Lung (tissue), 12 donors: Measurements from ENCODE around the gene ACACA. TPM values are rescaled to one million over a fixed set of nuclear protein-coding genes. Genes with fewer than 3 reads are reported as not detected.

Experiments used
- ATAC-seq: fragments of 200-7000 bp; cut with Tn5 transposase; one replicate; pipeline ENCODE4 v1.9.1; 2020; ENCODE audit warnings: moderate number of reproducible peaks; ENCODE audit not compliant: insufficient read depth, low FRiP score
- DNase-seq, 3 donors: peaks; one replicate each; pipeline ENCODE4 v3.0.0-alpha.2; 2013 to 2017
- H3K27ac ChIP-seq, 2 donors: one replicate each; pipeline ENCODE4 v1.5.1; 2013; ENCODE audit warnings: mild to moderate bottlenecking in 2 of 2, moderate library complexity in 2 of 2, control low read depth in 1 of 2, inconsistent platforms in 1 of 2, low read depth in 1 of 2, low read length in 1 of 2
- H3K27me3 ChIP-seq, 3 donors: one replicate each; pipeline ENCODE4 v1.5.1; 2013; ENCODE audit warnings: low read length in 2 of 3; ENCODE audit not compliant: control insufficient read depth in 3 of 3, insufficient read depth in 3 of 3
- H3K36me3 ChIP-seq, 4 donors: one replicate each; pipeline ENCODE4 v1.5.1; 2013; ENCODE audit warnings: low read length in 4 of 4, mild to moderate bottlenecking in 1 of 4, moderate library complexity in 1 of 4; ENCODE audit not compliant: control insufficient read depth in 4 of 4, insufficient read depth in 4 of 4
- H3K4me1 ChIP-seq, 5 donors: one replicate each; pipeline ENCODE4 v1.5.1; 2013; ENCODE audit warnings: low read length in 5 of 5, mild to moderate bottlenecking in 2 of 5, moderate library complexity in 1 of 5; ENCODE audit not compliant: control insufficient read depth in 5 of 5, insufficient read depth in 5 of 5
- H3K4me3 ChIP-seq: one replicate; pipeline ENCODE4 v1.5.1; 2013; ENCODE audit warnings: mild to moderate bottlenecking, control low read depth, moderate library complexity
- H3K9ac ChIP-seq, 2 donors: one replicate each; pipeline ENCODE4 v1.5.1; 2013; ENCODE audit warnings: low read length in 2 of 2, control low read depth in 1 of 2; ENCODE audit not compliant: insufficient read depth in 1 of 2
- H3K9me3 ChIP-seq, 4 donors: one replicate each; pipeline ENCODE4 v1.5.1; 2013; ENCODE audit warnings: low read length in 3 of 4, mild to moderate bottlenecking in 1 of 4, moderate library complexity in 1 of 4; ENCODE audit not compliant: control insufficient read depth in 4 of 4, insufficient read depth in 3 of 4
- CTCF ChIP-seq: IDR thresholded peaks from 2 replicates; pipeline ENCODE4 v1.5.1; 2012; ENCODE audit warnings: mild to moderate bottlenecking; ENCODE audit errors: control extremely low read depth, extremely low read depth
- WGBS, 2 donors: extraction: QIAGEN DNeasy Blood & Tissue Kit; methylation state at CpG; one replicate each; pipeline ENCODE4 v1.1.7; 2013; 5-methylcytosine and 5-hydroxymethylcytosine counted together
- polyA plus RNA-seq, 2 donors: library from polyadenylated mRNA; stranded (reverse); fragments of 200-250 nt; gene quantifications; one replicate each; pipeline ENCODE4 v1.2.1, GENCODE V29; 2013
- total RNA-seq, 2 donors: library from RNA; depleted of rRNA in 1 of 2; stranded (reverse); fragments of >200 nt in 1 of 2; gene quantifications; one replicate each; pipeline ENCODE4 v1.2.1, GENCODE V29; 2014 to 2021
- donor health status: control.
- donor health status: control.
- donor health status: Bipolar disorder and iron deficiency.
- donor health status: healthy.
- donor health status: DM: yes; HTN: yes; CAD: no.

ACACA gene
- total and polyA plus RNA-seq, 4 donors = 26.0 to 111 (median 55.6) TPM

- ATAC-seq = no peak
- Histone ChIP-seq H3K27ac (no peak overlapping the region), H3K4me3 (no peak overlapping the region), H3K9ac (no peak overlapping the region), H3K27me3 (no peaks in the 10 kb centered on the region), H3K9me3 (no peaks in the 10 kb centered on the region), H3K36me3 (peaks cover 0 to 3% (median under 1%) of the 10 kb centered on the region in 4 donors), H3K4me1 (no peaks in the 10 kb centered on the region)
- no peak for DNase-seq
- no peak for TF ChIP-seq CTCF
- 61 to 73% methylated on average over 3 of the region's 3 CpGs for WGBS, 2 donors
These were observed 67.8 kb downstream of the ACACA start for GRCh38 chr17:37338847-37339246.

GRCh38 chr17:37327341-37328090 lies 79.1 kb downstream of the ACACA start:
- no peak for ATAC-seq
- no peak overlapping the region for H3K4me3 ChIP-seq
- no peaks in the 10 kb centered on the region for H3K9me3 ChIP-seq
- TF ChIP-seq CTCF = no peak
- no peak for DNase-seq
- H3K27me3 ChIP-seq = no peaks in the 10 kb centered on the region
- H3K27ac ChIP-seq = no peak overlapping the region
- no peaks in the 10 kb centered on the region for H3K4me1 ChIP-seq
- WGBS, 2 donors = 74 to 78% methylated on average over 5 of the region's 5 CpGs
- H3K36me3 ChIP-seq = peaks cover 0 to 11% (median 9%) of the 10 kb centered on the region in 4 donors
- no peak overlapping the region for H3K9ac ChIP-seq

- peaks cover 0 to 9% (median 0%) of the 10 kb centered on the region in 4 donors for H3K36me3 ChIP-seq
- WGBS, 2 donors = 92 to 95% methylated on average over 7 of the region's 7 CpGs
- H3K9ac ChIP-seq = no peak overlapping the region
- DNase-seq (no peak), ATAC-seq (no peak)
- H3K27ac ChIP-seq = no peak overlapping the region
- no peaks in the 10 kb centered on the region for H3K4me1 ChIP-seq
- no peak for TF ChIP-seq CTCF
- no peaks in the 10 kb centered on the region for H3K9me3 ChIP-seq
- no peaks in the 10 kb centered on the region for H3K27me3 ChIP-seq
- no peak overlapping the region for H3K4me3 ChIP-seq
These were observed 83.6 kb downstream of the ACACA start for GRCh38 chr17:37322826-37323561.
